Upper lobe of left lung (tissue), 6 donors: ENCODE results near the gene SLC16A3. TPM values are rescaled to one million over a fixed set of nuclear protein-coding genes. Genes with fewer than 3 reads are reported as not detected.
"Not testable (repeated sequence)": the region's sequence is repeated elsewhere in the genome, so short reads cannot be mapped to it uniquely, and the experiment has no call there.

ENCODE experiments used
- ATAC-seq, 2 donors: fragments of 200-7000 bp; cut with Tn5 transposase; one replicate each; pipeline ENCODE4 v1.9.1; 2022; ENCODE audit warnings: mild to moderate bottlenecking in 2 of 2, moderate library complexity in 2 of 2; ENCODE audit not compliant: low FRiP score in 2 of 2
- DNase-seq, 2 donors: peaks; one replicate each; pipeline ENCODE4 v3.0.0-alpha.2; 2019 to 2020
- H3K27ac ChIP-seq, 4 donors: fragments of 200-600 bp; sonication (generic); one replicate each; pipeline ENCODE4 v1.5.1; 2016 to 2019
- H3K27me3 ChIP-seq, 4 donors: fragments of 200-600 bp; sonication (generic); one replicate each; pipeline ENCODE4 v1.5.1; 2017 to 2019
- H3K36me3 ChIP-seq, 4 donors: fragments of 200-600 bp; sonication (generic); one replicate each; pipeline ENCODE4 v1.5.1; 2016 to 2019
- H3K4me1 ChIP-seq, 4 donors: fragments of 200-600 bp; sonication (generic); one replicate each; pipeline ENCODE4 v1.5.1; 2018 to 2019
- H3K4me3 ChIP-seq, 4 donors: fragments of 200-600 bp; sonication (generic); one replicate each; pipeline ENCODE4 v1.5.1; 2017 to 2019; ENCODE audit warnings: mild to moderate bottlenecking in 2 of 4, moderate library complexity in 1 of 4
- H3K9me3 ChIP-seq, 4 donors: fragments of 200-600 bp; sonication (generic); one replicate each; pipeline ENCODE4 v1.5.1; 2018 to 2019
- CTCF ChIP-seq, 6 experiments: fragments of 450-650 bp in 4 of 6; fragments of 200-600 bp in 2 of 6; sonication (generic) in 2 of 6; IDR thresholded peaks; one replicate each; pipeline ENCODE4 v1.5.1; 2016 to 2019; ENCODE audit warnings: antibody characterized with exemption in 6 of 6
- EP300 ChIP-seq, 4 donors: sonication (generic); formaldehyde crosslinking; IDR thresholded peaks; one replicate each; pipeline ENCODE4 v1.5.1; 2017; ENCODE audit warnings: antibody characterized with exemption in 4 of 4, control low read depth in 2 of 4
- POLR2A ChIP-seq, 4 donors: fragments of 450-650 bp; IDR thresholded peaks; one replicate each; pipeline ENCODE4 v1.5.1; 2016 to 2017; ENCODE audit warnings: antibody characterized with exemption in 4 of 4, mild to moderate bottlenecking in 2 of 4
- POLR2AphosphoS5 ChIP-seq, 2 donors: sonication (generic); formaldehyde crosslinking; IDR thresholded peaks; one replicate each; pipeline ENCODE4 v1.5.1; 2017; ENCODE audit warnings: antibody characterized with exemption in 2 of 2
- WGBS, 2 donors: methylation state at CpG; one replicate each; pipeline ENCODE4 v1.1.5; 2017 to 2018; 5-methylcytosine and 5-hydroxymethylcytosine counted together
- total RNA-seq, 6 donors: library from RNA; depleted of rRNA in 4 of 6; stranded (reverse); fragments of >200 nt in 4 of 6; gene quantifications; one replicate each; pipeline versions ENCODE4 v1.1.0 to v1.2.1, GENCODE V29; 2016 to 2021
- donor health status: DM: no; HTN: no; CAD: no; lungs with moderate emphysema.
- donor health status: DM: no; HTN: yes; CAD: no; lungs with severe emphysema.

SLC16A3 gene
- total RNA-seq, 6 donors from 2014 or later = 33.5 to 134 (median 102) TPM

GRCh38 chr17:82255402-82255972 lies 26.6 kb downstream of the SLC16A3 start:
- peaks cover 53 to 95% (median 85%) of the 10 kb centered on the region in 4 donors for H3K36me3 ChIP-seq
- no peaks in the 10 kb centered on the region for H3K4me1 ChIP-seq
- H3K27me3 ChIP-seq = no peaks in the 10 kb centered on the region
- no peak for TF ChIP-seq EP300 (IDR thresholded peaks at IDR 0.05)
- TF ChIP-seq POLR2A (IDR thresholded peaks at IDR 0.05) = no peak
- TF ChIP-seq POLR2AphosphoS5 (IDR thresholded peaks at IDR 0.05) = no peak
- no peak for TF ChIP-seq CTCF (IDR thresholded peaks at IDR 0.05)
- WGBS, 2 donors = 85 to 89% methylated on average over 11 to 15 of the region's 15 CpGs
- H3K4me3 ChIP-seq = no peak overlapping the region
- H3K27ac ChIP-seq = peak overlapping the region in 1 of 4 donors; percentile 0
- ATAC-seq = no peak
- no peak for DNase-seq
- H3K9me3 ChIP-seq = no peaks in the 10 kb centered on the region

GRCh38 chr17:82256242-82256885 lies 27.5 kb downstream of the SLC16A3 start:
- H3K9me3 ChIP-seq = no peaks in the 10 kb centered on the region
- no peak for TF ChIP-seq POLR2AphosphoS5 (IDR thresholded peaks at IDR 0.05)
- no peak for TF ChIP-seq CTCF (IDR thresholded peaks at IDR 0.05)
- no peak for TF ChIP-seq POLR2A (IDR thresholded peaks at IDR 0.05)
- no peak for TF ChIP-seq EP300 (IDR thresholded peaks at IDR 0.05)
- no peak overlapping the region for H3K27ac ChIP-seq
- WGBS, 2 donors = 93 to 96% methylated on average over 14 of the region's 14 CpGs
- H3K4me3 ChIP-seq = no peak overlapping the region
- H3K27me3 ChIP-seq = no peaks in the 10 kb centered on the region
- no peak for DNase-seq
- no peaks in the 10 kb centered on the region for H3K4me1 ChIP-seq
- peaks cover 49 to 95% (median 85%) of the 10 kb centered on the region in 4 donors for H3K36me3 ChIP-seq
- no peak for ATAC-seq

GRCh38 chr17:82257473-82257872 lies 28.6 kb downstream of the SLC16A3 start:
- Histone ChIP-seq H3K9me3 (no peaks in the 10 kb centered on the region), H3K4me3 (no peak overlapping the region), H3K36me3 (peaks cover 38 to 95% (median 85%) of the 10 kb centered on the region in 4 donors), H3K27ac (peak overlapping the region in 1 of 4 donors; percentile 6), H3K27me3 (no peaks in the 10 kb centered on the region), H3K4me1 (no peaks in the 10 kb centered on the region)
- 71 to 72% methylated on average over 10 of the region's 10 CpGs for WGBS, 2 donors
- TF ChIP-seq POLR2A (IDR thresholded peaks at IDR 0.05) = no peak
- TF ChIP-seq POLR2AphosphoS5 (IDR thresholded peaks at IDR 0.05) = no peak
- no peak for TF ChIP-seq CTCF (IDR thresholded peaks at IDR 0.05)
- TF ChIP-seq EP300 (IDR thresholded peaks at IDR 0.05) = no peak
- DNase-seq = peak in 1 of 2 donors; percentile 82
- peak; percentile 45 to 62 for ATAC-seq

- H3K27me3 ChIP-seq = no peaks in the 10 kb centered on the region
- ATAC-seq (no peak), DNase-seq (no peak)
- H3K4me1 ChIP-seq = peaks cover 0 to 9% (median 2%) of the 10 kb centered on the region in 4 donors
- H3K27ac ChIP-seq = peak overlapping the region in 1 of 4 donors; percentile 10
- H3K9me3 ChIP-seq = no peaks in the 10 kb centered on the region
- 83 to 85% methylated on average over 5 of the region's 5 CpGs for WGBS, 2 donors
- TF ChIP-seq POLR2AphosphoS5 (IDR thresholded peaks at IDR 0.05) (no peak), EP300 (IDR thresholded peaks at IDR 0.05) (no peak), POLR2A (IDR thresholded peaks at IDR 0.05) (no peak), CTCF (IDR thresholded peaks at IDR 0.05) (no peak)
- H3K4me3 ChIP-seq = no peak overlapping the region
- peaks cover 34 to 95% (median 84%) of the 10 kb centered on the region in 4 donors for H3K36me3 ChIP-seq
Measured at GRCh38 chr17:82258555-82258954, 29.7 kb downstream of the SLC16A3 start.

- H3K27ac ChIP-seq, H3K4me3 ChIP-seq, ATAC-seq, DNase-seq, H3K27me3 ChIP-seq, H3K9me3 ChIP-seq: not testable (repeated sequence)
- Histone ChIP-seq H3K4me1 (peaks cover 0 to 16% (median 5%) of the 10 kb centered on the region in 4 donors), H3K36me3 (peaks cover 43 to 98% (median 86%) of the 10 kb centered on the region in 4 donors)
- WGBS, 2 donors = 85 to 90% methylated on average over 8 of the region's 8 CpGs
Measured at GRCh38 chr17:82259972-82260961, 31.4 kb downstream of the SLC16A3 start.
